Measurements from ENCODE around the gene SPTBN1.

GRCh38 chr2:54594048-54594447 lies 137.9 kb downstream of the SPTBN1 start:
- TF ChIP-seq CTCF (IDR thresholded peaks at IDR 0.05), result no peak
- TF ChIP-seq POLR2A (IDR thresholded peaks at IDR 0.05), result no peak

All from uterus (tissue), 2 donors.